ENCODE data around the gene LCMT1. TPM values are rescaled to one million over a fixed set of nuclear protein-coding genes. Genes with fewer than 3 reads are reported as not detected.

The LCMT1 gene
- total and polyA plus RNA-seq, 9 of the 15 experiments (the other 6 are each of a cell fraction or from before 2014, with no cell fraction given), result 20.0 to 42.8 (median 32.3) TPM

DNA sequence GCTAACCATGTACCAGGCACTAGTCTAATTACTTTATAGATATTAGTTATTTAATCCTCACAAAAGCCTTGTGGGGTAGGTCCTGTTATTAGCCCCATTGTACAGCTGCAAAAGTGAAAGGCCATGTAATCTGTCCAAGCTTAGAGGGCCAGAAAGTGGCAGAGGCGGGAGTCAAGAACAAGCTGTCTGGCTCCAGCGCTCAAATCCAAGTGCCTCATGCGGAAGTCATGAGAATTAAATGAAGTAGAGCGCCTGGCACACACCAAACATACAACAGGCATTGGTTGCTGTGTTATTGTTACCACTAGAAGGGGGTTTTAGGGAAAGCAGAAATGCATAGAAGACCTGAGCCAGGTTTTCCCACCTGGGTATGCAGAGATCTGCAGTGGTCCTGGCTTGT is 106.4 kb downstream of the LCMT1 start:
- FAIRE-seq (no peak), DNase-seq (ENCODE audit: extremely low read depth in 1 of 4, low spot score in 3 of 4) (no peak), ATAC-seq (no peak)
- in situ Hi-C loops (cut with MboI), result no loop called here
- H3K9ac ChIP-seq (ENCODE audit: insufficient read depth in 1 of 2, low read depth in 2 of 2, low read length in 2 of 2), result no peak overlapping the region
- H3K4me2 ChIP-seq (ENCODE audit: insufficient read depth, low read length), result no peak overlapping the region
- H3K27ac ChIP-seq (ENCODE audit: extremely low read depth, low read depth, low read length), result no peak overlapping the region
- peaks cover 0 to 11% of the 10 kb centered on the region in 2 experiments; a peak in 2 of 5 replicates for H3K27me3 ChIP-seq (ENCODE audit: control insufficient read depth in 2 of 2, insufficient read depth in 2 of 2, low read length in 2 of 2)
- POLR2A ChIA-PET, result interaction anchor here (0.7 to 1.2 kb wide), 2 partner anchors 39 to 571 kb away, joined by 3 read pairs; no protein-coding TSS in a partner anchor
- no peak overlapping the region for H3K4me3 ChIP-seq
- no TSS peak for BruUV-seq (replicated peaks)
- no peaks in the 10 kb centered on the region for H3K9me3 ChIP-seq (replicated peaks; ENCODE audit: control insufficient read depth, insufficient read depth, low read depth, low read length)
- H2AFZ ChIP-seq (ENCODE audit: low read depth, low read length), result no peak overlapping the region
- TF ChIP-seq, protein P1, sequence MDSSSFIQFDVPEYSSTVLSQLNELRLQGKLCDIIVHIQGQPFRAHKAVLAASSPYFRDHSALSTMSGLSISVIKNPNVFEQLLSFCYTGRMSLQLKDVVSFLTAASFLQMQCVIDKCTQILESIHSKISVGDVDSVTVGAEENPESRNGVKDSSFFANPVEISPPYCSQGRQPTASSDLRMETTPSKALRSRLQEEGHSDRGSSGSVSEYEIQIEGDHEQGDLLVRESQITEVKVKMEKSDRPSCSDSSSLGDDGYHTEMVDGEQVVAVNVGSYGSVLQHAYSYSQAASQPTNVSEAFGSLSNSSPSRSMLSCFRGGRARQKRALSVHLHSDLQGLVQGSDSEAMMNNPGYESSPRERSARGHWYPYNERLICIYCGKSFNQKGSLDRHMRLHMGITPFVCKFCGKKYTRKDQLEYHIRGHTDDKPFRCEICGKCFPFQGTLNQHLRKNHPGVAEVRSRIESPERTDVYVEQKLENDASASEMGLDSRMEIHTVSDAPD (CRISPR knock-in tag; IDR thresholded peaks at IDR 0.05), result no peak
- TF ChIP-seq CCNT2 (IDR thresholded peaks at IDR 0.05; ENCODE audit: borderline replicate concordance, extremely low read depth, insufficient read length, low read depth, low read length) (no peak), CHD4 (IDR thresholded peaks at IDR 0.05; ENCODE audit: insufficient read depth, insufficient replicate concordance, low read depth, low read length, poor library complexity, severe bottlenecking) (no peak), XRCC5 (IDR thresholded peaks at IDR 0.05; ENCODE audit: low read depth, low read length) (no peak), ZNF668 (CRISPR knock-in tag; IDR thresholded peaks at IDR 0.05) (no peak), HDAC6 (IDR thresholded peaks at IDR 0.05; ENCODE audit: low read depth, low read length) (no peak)
- TF ChIP-seq, protein P2, sequence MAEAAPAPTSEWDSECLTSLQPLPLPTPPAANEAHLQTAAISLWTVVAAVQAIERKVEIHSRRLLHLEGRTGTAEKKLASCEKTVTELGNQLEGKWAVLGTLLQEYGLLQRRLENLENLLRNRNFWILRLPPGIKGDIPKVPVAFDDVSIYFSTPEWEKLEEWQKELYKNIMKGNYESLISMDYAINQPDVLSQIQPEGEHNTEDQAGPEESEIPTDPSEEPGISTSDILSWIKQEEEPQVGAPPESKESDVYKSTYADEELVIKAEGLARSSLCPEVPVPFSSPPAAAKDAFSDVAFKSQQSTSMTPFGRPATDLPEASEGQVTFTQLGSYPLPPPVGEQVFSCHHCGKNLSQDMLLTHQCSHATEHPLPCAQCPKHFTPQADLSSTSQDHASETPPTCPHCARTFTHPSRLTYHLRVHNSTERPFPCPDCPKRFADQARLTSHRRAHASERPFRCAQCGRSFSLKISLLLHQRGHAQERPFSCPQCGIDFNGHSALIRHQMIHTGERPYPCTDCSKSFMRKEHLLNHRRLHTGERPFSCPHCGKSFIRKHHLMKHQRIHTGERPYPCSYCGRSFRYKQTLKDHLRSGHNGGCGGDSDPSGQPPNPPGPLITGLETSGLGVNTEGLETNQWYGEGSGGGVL (CRISPR knock-in tag; IDR thresholded peaks at IDR 0.05), result no peak
- TF ChIP-seq, protein P3, sequence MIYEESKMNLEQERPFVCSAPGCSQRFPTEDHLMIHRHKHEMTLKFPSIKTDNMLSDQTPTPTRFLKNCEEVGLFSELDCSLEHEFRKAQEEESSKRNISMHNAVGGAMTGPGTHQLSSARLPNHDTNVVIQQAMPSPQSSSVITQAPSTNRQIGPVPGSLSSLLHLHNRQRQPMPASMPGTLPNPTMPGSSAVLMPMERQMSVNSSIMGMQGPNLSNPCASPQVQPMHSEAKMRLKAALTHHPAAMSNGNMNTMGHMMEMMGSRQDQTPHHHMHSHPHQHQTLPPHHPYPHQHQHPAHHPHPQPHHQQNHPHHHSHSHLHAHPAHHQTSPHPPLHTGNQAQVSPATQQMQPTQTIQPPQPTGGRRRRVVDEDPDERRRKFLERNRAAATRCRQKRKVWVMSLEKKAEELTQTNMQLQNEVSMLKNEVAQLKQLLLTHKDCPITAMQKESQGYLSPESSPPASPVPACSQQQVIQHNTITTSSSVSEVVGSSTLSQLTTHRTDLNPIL (CRISPR knock-in tag; IDR thresholded peaks at IDR 0.05), result no peak
- TF ChIP-seq, protein P4, sequence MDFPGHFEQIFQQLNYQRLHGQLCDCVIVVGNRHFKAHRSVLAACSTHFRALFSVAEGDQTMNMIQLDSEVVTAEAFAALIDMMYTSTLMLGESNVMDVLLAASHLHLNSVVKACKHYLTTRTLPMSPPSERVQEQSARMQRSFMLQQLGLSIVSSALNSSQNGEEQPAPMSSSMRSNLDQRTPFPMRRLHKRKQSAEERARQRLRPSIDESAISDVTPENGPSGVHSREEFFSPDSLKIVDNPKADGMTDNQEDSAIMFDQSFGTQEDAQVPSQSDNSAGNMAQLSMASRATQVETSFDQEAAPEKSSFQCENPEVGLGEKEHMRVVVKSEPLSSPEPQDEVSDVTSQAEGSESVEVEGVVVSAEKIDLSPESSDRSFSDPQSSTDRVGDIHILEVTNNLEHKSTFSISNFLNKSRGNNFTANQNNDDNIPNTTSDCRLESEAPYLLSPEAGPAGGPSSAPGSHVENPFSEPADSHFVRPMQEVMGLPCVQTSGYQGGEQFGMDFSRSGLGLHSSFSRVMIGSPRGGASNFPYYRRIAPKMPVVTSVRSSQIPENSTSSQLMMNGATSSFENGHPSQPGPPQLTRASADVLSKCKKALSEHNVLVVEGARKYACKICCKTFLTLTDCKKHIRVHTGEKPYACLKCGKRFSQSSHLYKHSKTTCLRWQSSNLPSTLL (IDR thresholded peaks at IDR 0.05), result no peak
- TF ChIP-seq, protein P5, sequence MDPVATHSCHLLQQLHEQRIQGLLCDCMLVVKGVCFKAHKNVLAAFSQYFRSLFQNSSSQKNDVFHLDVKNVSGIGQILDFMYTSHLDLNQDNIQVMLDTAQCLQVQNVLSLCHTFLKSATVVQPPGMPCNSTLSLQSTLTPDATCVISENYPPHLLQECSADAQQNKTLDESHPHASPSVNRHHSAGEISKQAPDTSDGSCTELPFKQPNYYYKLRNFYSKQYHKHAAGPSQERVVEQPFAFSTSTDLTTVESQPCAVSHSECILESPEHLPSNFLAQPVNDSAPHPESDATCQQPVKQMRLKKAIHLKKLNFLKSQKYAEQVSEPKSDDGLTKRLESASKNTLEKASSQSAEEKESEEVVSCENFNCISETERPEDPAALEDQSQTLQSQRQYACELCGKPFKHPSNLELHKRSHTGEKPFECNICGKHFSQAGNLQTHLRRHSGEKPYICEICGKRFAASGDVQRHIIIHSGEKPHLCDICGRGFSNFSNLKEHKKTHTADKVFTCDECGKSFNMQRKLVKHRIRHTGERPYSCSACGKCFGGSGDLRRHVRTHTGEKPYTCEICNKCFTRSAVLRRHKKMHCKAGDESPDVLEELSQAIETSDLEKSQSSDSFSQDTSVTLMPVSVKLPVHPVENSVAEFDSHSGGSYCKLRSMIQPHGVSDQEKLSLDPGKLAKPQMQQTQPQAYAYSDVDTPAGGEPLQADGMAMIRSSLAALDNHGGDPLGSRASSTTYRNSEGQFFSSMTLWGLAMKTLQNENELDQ (CRISPR knock-in tag; IDR thresholded peaks at IDR 0.05; ENCODE audit: borderline replicate concordance), result no peak
- H3K36me3 ChIP-seq (ENCODE audit: control insufficient read depth, insufficient read depth, low read length), result no peaks in the 10 kb centered on the region
- no peaks in the 10 kb centered on the region for H3K79me2 ChIP-seq (ENCODE audit: control insufficient read depth, insufficient read depth, low read length)
- H3K4me1 ChIP-seq (replicated peaks in 1 of 2; ENCODE audit: control insufficient read depth in 2 of 2, insufficient read depth in 2 of 2, low read length in 2 of 2), result peaks cover 12 to 17% of the 10 kb centered on the region in 2 experiments; a peak in 4 of 5 replicates
- 52% methylated on average over 4 of the region's 4 CpGs for WGBS (ENCODE audit: insufficient coverage, low coverage, missing lambda C conversion rate)
- peaks cover 2% of the 10 kb centered on the region for H3K9me1 ChIP-seq (ENCODE audit: control insufficient read depth, insufficient read depth, low read length)
- peaks cover 14% of the 10 kb centered on the region for H4K20me1 ChIP-seq (replicated peaks; ENCODE audit: control insufficient read depth, insufficient read depth, low read length)
- CTCF ChIA-PET (ENCODE audit: low intra/inter-chr PET ratio), result no interaction called here
- intact Hi-C loops (cut with micrococcal nuclease), result loop anchor here (2.0 kb wide), 1 partner anchor 163 kb away; no protein-coding TSS in a partner anchor

All from K562 (cell line).